Keratinocyte (primary cell): ENCODE data around the gene TET1.

Experiments used
- CTCF ChIP-seq, 3 experiments: IDR thresholded peaks in 1 of 3; conservative IDR thresholded peaks in 1 of 3; optimal IDR thresholded peaks in 1 of 3; 2 replicates in 2 of 3; 3 replicates in 1 of 3; pipeline versions ENCODE3 to v1.5.1; 2011; ENCODE audit warnings: low read length in 3 of 3, mild to moderate bottlenecking in 3 of 3, moderate library complexity in 2 of 3, control low read depth in 1 of 3, inconsistent platforms in 1 of 3; ENCODE audit not compliant: insufficient read depth in 2 of 3; ENCODE audit errors: extremely low read depth in 1 of 3
- EZH2 ChIP-seq: IDR thresholded peaks from one replicate; pipeline ENCODE4 v1.6.1; 2012; ENCODE audit warnings: inconsistent platforms, mild to moderate bottlenecking, low read length, moderate library complexity

GRCh38 chr10:68618234-68618633, 58.1 kb downstream of the TET1 start:
- TF ChIP-seq CTCF (optimal IDR thresholded peaks at IDR 0.05 in 1 of 3, IDR thresholded peaks at IDR 0.05 in 1 of 3, conservative IDR thresholded peaks at IDR 0.05 in 1 of 3; ENCODE audit: extremely low read depth in 1 of 3, insufficient read depth in 2 of 3, low read length in 3 of 3) (no peak), EZH2 (no peak)
